OCI-LY1 (cell line): Measurements from ENCODE around the gene DENND5B.

Experiments used
- H2AFZ ChIP-seq: fragments of 200-600 bp; sonication (generic), shearing (Covaris generic); 2 replicates; pipeline ENCODE4 v1.6.0; 2014; ENCODE audit warnings: antibody characterized with exemption, mild to moderate bottlenecking, low read length
- H3F3A ChIP-seq: fragments of 200-600 bp; sonication (generic), shearing (Covaris generic); 2 replicates; pipeline ENCODE4 v1.6.0; 2014; ENCODE audit warnings: mild to moderate bottlenecking, antibody characterized with exemption, low read length, moderate library complexity; ENCODE audit not compliant: insufficient read depth
- H3K27ac ChIP-seq: fragments of 200-600 bp; sonication (generic); 2 replicates; pipeline ENCODE4 v1.5.1; 2014; ENCODE audit warnings: low read length, mixed run types, mild to moderate bottlenecking, low read depth; ENCODE audit not compliant: poor library complexity, severe bottlenecking
- H3K27me3 ChIP-seq: fragments of 200-600 bp; sonication (generic); 2 replicates; pipeline ENCODE4 v1.6.0; 2014; ENCODE audit warnings: antibody characterized with exemption, mild to moderate bottlenecking, low read length, moderate library complexity; ENCODE audit not compliant: insufficient read depth
- H3K36me3 ChIP-seq: fragments of 200-600 bp; sonication (generic); 2 replicates; pipeline ENCODE4 v1.6.1; 2014; ENCODE audit warnings: mild to moderate bottlenecking, antibody characterized with exemption, low read length, moderate library complexity, mixed read lengths; ENCODE audit not compliant: insufficient read depth
- H3K4me1 ChIP-seq: fragments of 200-600 bp; sonication (generic); 2 replicates; pipeline ENCODE4 v1.5.1; 2014; ENCODE audit warnings: mild to moderate bottlenecking, low read length, moderate library complexity; ENCODE audit not compliant: insufficient read depth, severe bottlenecking
- H3K4me2 ChIP-seq: fragments of 200-600 bp; sonication (generic), shearing (Covaris generic); 2 replicates; pipeline ENCODE4 v1.6.1; 2014; ENCODE audit warnings: low read length
- H3K4me3 ChIP-seq: fragments of 200-600 bp; sonication (generic); 2 replicates; pipeline ENCODE4 v1.5.1; 2014; ENCODE audit warnings: low read length, low read depth, mild to moderate bottlenecking, mixed read lengths; ENCODE audit not compliant: poor library complexity, severe bottlenecking
- H3K79me2 ChIP-seq: fragments of 200-600 bp; shearing (Covaris generic); 2 replicates; pipeline ENCODE4 v1.6.1; 2016; ENCODE audit warnings: mixed run types, low read length, mixed read lengths; ENCODE audit not compliant: insufficient read depth
- H3K9ac ChIP-seq: fragments of 200-600 bp; sonication (generic), shearing (Covaris generic); 2 replicates; pipeline ENCODE4 v1.6.1; 2014; ENCODE audit warnings: mild to moderate bottlenecking, low read length, mixed read lengths
- H3K9me2 ChIP-seq: fragments of 200-600 bp; sonication (generic), shearing (Covaris generic); 2 replicates; pipeline ENCODE4 v1.6.1; 2014; ENCODE audit warnings: low read depth, mild to moderate bottlenecking, low read length, mixed read lengths
- H3K9me3 ChIP-seq: fragments of 200-600 bp; shearing (Covaris generic); 2 replicates; pipeline ENCODE4 v1.6.1; 2014; ENCODE audit warnings: low read length, mixed read lengths
- H4K20me1 ChIP-seq: fragments of 200-600 bp; sonication (generic), shearing (Covaris generic); 2 replicates; pipeline ENCODE4 v1.6.0; 2016; ENCODE audit warnings: mild to moderate bottlenecking, low read length; ENCODE audit not compliant: insufficient read depth
- CTCF ChIP-seq: fragments of 200-600 bp; sonication (generic), shearing (Covaris generic); IDR thresholded peaks from 2 replicates; pipeline ENCODE4 v1.5.1; 2017; ENCODE audit warnings: mild to moderate bottlenecking, antibody characterized with exemption, low read length, moderate library complexity, mixed read lengths
- EZH2 ChIP-seq: fragments of 200-600 bp; sonication (generic), shearing (Covaris generic); IDR thresholded peaks from 2 replicates; pipeline ENCODE4 v1.8.0; 2017; ENCODE audit warnings: borderline replicate concordance, mixed run types, mild to moderate bottlenecking, antibody characterized with exemption, low read length, moderate library complexity, mixed read lengths

DENND5B gene

DNA sequence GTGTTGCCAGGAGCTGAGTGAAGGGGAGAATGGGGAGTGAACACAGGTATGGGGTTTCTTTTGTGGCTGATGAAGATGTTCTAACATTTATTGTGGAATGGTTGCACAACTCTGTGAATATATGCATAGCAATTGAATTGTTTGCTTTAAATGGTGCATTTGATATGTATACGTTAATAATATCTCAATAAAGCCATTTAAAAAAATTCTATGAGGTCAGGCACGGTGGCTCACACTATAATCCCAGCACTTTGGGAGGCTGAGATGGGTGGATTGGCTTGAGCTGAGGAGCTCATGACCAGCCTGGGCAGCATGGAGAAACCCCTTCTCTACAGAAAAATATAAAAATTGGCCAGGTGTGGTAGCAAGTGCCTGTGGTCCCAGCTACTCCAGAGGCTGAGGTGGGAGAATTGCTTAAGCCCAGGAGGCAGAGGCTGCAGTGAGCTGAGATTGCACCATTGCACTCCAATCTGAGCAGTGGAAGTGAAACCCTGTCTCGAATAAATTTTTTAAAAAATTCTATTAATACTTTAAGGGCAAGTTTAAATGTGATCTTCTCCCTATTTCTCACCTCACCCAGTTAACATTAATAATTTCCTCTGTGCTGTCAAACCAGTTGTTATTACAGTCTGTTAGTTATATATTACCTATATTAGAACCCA is 65.3 kb downstream of the DENND5B start:
- TF ChIP-seq EZH2 (no peak), CTCF (no peak)
- Histone ChIP-seq H2AFZ (no peak overlapping the region), H4K20me1 (no peaks in the 10 kb centered on the region), H3K27me3 (no peaks in the 10 kb centered on the region), H3K4me2 (no peak overlapping the region; the same call in 1 of the 2 replicates), H3K9me2 (no peaks in the 10 kb centered on the region), H3K27ac (no peak overlapping the region), H3K9me3 (no peaks in the 10 kb centered on the region), H3F3A (no peaks in the 10 kb centered on the region), H3K36me3 (no peaks in the 10 kb centered on the region), H3K79me2 (peaks cover 55% of the 10 kb centered on the region), H3K4me1 (peaks cover 50% of the 10 kb centered on the region), H3K9ac (no peak overlapping the region), H3K4me3 (no peak overlapping the region)

GRCh38 chr12:31524791-31525495 is 66.0 kb downstream of the DENND5B start:
- H3F3A ChIP-seq: no peaks in the 10 kb centered on the region
- peaks cover 54% of the 10 kb centered on the region for H3K4me1 ChIP-seq
- H3K4me3 ChIP-seq: no peak overlapping the region
- H2AFZ ChIP-seq: no peak overlapping the region
- H3K9ac ChIP-seq: no peak overlapping the region
- no peaks in the 10 kb centered on the region for H3K36me3 ChIP-seq
- H3K27me3 ChIP-seq: no peaks in the 10 kb centered on the region
- peaks cover 56% of the 10 kb centered on the region for H3K79me2 ChIP-seq
- H3K9me3 ChIP-seq: no peaks in the 10 kb centered on the region
- no peak for TF ChIP-seq CTCF
- no peaks in the 10 kb centered on the region for H3K9me2 ChIP-seq
- H3K4me2 ChIP-seq: peak overlapping the region; percentile 34; the same call in 1 of the 2 replicates
- H3K27ac ChIP-seq: peak overlapping the region; percentile 11
- H4K20me1 ChIP-seq: no peaks in the 10 kb centered on the region

- Histone ChIP-seq H3K79me2 (peaks cover 62% of the 10 kb centered on the region), H4K20me1 (no peaks in the 10 kb centered on the region), H3K9ac (no peak overlapping the region), H3F3A (no peaks in the 10 kb centered on the region), H3K27ac (no peak overlapping the region), H3K9me3 (no peaks in the 10 kb centered on the region), H3K4me3 (no peak overlapping the region), H3K27me3 (no peaks in the 10 kb centered on the region), H2AFZ (no peak overlapping the region), H3K36me3 (no peaks in the 10 kb centered on the region), H3K4me1 (peaks cover 69% of the 10 kb centered on the region), H3K9me2 (no peaks in the 10 kb centered on the region), H3K4me2 (no peak overlapping the region)
- no peak for TF ChIP-seq CTCF
Observed at GRCh38 chr12:31523306-31523705, 67.6 kb downstream of the DENND5B start.
